NCI-H82 (cell line): ENCODE measurements around the gene SLC25A46.
"Not testable (repeated sequence)": the region's sequence is repeated elsewhere in the genome, so short reads cannot be mapped to it uniquely, and the experiment has no call there.

Experiments
- DNase-seq: peaks from one replicate; lab custom pipeline; 2025; lab: John Stamatoyannopoulos, UW

The SLC25A46 gene

GRCh38 chr5:110757118-110757729, 18.4 kb downstream of the SLC25A46 start:
- DNase-seq: peak; percentile 49

- no peak for DNase-seq
These were observed 21.4 kb downstream of the SLC25A46 start for GRCh38 chr5:110760158-110760557.

GRCh38 chr5:110768138-110768860, 29.5 kb downstream of the SLC25A46 start:
- DNase-seq: no peak

- DNase-seq: no peak
These were observed 30.3 kb downstream of the SLC25A46 start for GRCh38 chr5:110769000-110769681.

- DNase-seq: no peak
These were observed 31.5 kb downstream of the SLC25A46 start for GRCh38 chr5:110770286-110770685.

- DNase-seq: no peak
These were observed 46.1 kb downstream of the SLC25A46 start for GRCh38 chr5:110784901-110785300.

- no peak for DNase-seq
These were observed 46.5 kb downstream of the SLC25A46 start for GRCh38 chr5:110785356-110785755.

- not testable (repeated sequence) for DNase-seq
These were observed 49.2 kb downstream of the SLC25A46 start for GRCh38 chr5:110788006-110788405.

- DNase-seq: peak; percentile 4
These were observed 51.9 kb downstream of the SLC25A46 start for GRCh38 chr5:110790673-110791072.

GRCh38 chr5:110802998-110803397, 64.2 kb downstream of the SLC25A46 start:
- no peak for DNase-seq

GRCh38 chr5:110803467-110804326, 64.9 kb downstream of the SLC25A46 start:
- DNase-seq: no peak

- DNase-seq: no peak
These were observed 68.4 kb downstream of the SLC25A46 start for GRCh38 chr5:110807169-110807568.

- no peak for DNase-seq
These were observed 70.2 kb downstream of the SLC25A46 start for GRCh38 chr5:110809006-110809405.
